SU-DHL-6 (cell line): Measurements from ENCODE around the gene CPZ.

Experiments used
- CTCF ChIP-seq: fragments of 200-600 bp; sonication (generic); IDR thresholded peaks from one replicate; pipeline ENCODE4 v1.5.1; 2017; ENCODE audit warnings: antibody characterized with exemption, mild to moderate bottlenecking, low read length, moderate library complexity; ENCODE audit not compliant: insufficient read depth, poor library complexity, severe bottlenecking
- EZH2phosphoT487 ChIP-seq: fragments of 200-600 bp; sonication (generic), shearing (Covaris generic); conservative IDR thresholded peaks from 2 replicates; pipeline ENCODE4 v1.6.1; 2018; ENCODE audit warnings: mild to moderate bottlenecking, antibody characterized with exemption, low read length, moderate library complexity, mixed read lengths

GRCh38 chr4:8647626-8648025 is 55.1 kb downstream of the CPZ start:
- TF ChIP-seq CTCF (no peak), EZH2phosphoT487 (no peak)
